C4-2B (cell line): ENCODE data around the gene ADCY6.

Experiments used
- CTCF ChIP-seq: fragments of 450-650 bp; conservative IDR thresholded peaks from 2 replicates; pipeline ENCODE4 v1.5.1; 2017; ENCODE audit warnings: mild to moderate bottlenecking
- ZFX ChIP-seq: fragments of 450-650 bp; IDR thresholded peaks from 2 replicates; pipeline ENCODE4 v1.6.1; 2017

GRCh38 chr12:48758737-48759136 lies 30.2 kb downstream of the ADCY6 start:
- TF ChIP-seq CTCF (no peak), ZFX (no peak)
